ENCODE measurements around the gene NXT2.
A peak's percentile ranks its signal among the peaks of the same experiment; 100 is the strongest.
"Not testable (repeated sequence)": the region's sequence is repeated elsewhere in the genome, so short reads cannot be mapped to it uniquely, and the experiment has no call there.

Gene NXT2

DNA sequence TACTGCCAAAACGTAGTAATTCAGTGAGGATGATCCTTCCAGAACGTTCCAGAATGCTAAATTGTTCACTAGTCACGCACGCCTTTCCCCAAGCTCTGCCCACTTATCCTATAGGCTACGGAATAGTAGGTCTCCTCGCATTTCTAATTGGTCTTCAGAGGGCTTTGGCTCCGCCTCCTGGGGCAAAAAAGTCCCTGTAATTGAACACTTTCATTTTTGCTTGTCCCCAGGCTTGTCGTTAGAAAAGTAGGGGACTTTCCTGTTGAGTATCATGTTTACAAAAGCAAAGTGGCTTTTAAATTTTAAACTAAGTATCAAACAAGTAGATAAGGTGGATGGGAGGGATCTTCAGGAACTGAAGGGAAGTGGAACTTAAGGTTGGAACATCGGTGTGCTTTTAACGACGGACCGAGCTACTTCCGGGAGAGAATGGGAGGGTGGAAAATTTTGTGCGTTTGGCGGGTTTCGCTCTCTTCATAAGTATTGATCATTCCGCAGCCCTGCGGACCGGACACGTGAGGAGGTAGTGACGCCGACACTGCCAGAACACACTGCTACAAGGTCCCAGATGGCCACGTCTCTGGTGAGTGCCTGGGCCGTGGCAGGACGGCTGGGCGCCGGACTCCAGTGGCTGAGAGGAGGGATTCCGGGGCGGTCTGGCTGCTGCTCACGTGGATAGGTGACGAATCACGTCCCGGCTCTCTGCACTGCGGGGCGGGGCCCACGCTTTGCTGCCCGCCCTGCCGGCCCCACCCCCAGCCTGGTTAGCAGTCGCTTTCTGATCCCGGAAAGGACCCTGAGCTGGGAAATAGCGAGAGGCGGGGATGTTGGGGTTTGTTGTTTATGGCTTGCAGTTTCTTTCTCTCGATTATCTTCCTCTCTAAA, at the start of gene NXT2:
NXT2 (plus strand) TSS at position 406 of the 885 bp plus-strand sequence; CDS start at position 569, 163 bp downstream.
- peak; percentile 75 for DNase-seq

GRCh38 chrX:109487640-109488039, 49.0 kb upstream of the NXT2 start:
- no peak for DNase-seq

DNA sequence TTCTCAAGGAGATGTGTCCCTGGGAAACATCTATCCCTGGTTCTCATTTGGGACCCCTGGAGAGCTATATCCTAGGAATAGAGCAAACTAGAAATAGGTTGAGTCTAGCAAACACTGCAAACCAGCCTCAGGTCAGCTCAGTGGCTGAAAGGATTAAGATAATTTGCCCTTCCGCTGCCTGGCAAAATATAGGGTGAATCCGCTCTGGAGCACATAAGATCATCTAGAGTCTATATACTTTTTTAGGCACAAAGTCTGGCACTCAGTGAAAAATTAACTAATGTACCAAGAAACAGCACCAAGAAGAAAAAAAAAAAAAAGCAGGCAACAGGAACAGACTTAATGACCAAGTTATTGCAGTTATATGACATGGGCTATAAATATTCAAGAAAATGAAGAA, 47.5 kb upstream of the NXT2 start:
- DNase-seq: no peak

DNA sequence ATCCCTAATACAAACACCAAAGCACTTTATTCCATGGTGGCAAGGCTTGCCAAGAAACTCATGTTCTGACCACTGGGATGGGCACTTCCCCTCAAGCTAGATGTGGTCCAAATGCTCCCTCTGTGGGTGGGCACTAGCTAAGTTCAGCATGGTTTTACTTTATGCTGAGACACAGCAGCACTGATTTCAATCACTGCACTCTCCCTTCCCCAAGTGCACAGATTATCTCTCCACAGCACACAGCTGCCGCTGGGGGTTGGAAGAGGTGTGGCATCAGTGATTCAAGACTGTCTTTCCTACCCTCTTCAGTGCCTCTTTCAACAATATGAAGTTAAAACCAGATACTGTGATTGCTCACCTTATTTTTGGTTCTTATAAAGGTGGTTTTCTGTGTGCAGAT, 38.2 kb upstream of the NXT2 start:
- no peak for DNase-seq

DNA sequence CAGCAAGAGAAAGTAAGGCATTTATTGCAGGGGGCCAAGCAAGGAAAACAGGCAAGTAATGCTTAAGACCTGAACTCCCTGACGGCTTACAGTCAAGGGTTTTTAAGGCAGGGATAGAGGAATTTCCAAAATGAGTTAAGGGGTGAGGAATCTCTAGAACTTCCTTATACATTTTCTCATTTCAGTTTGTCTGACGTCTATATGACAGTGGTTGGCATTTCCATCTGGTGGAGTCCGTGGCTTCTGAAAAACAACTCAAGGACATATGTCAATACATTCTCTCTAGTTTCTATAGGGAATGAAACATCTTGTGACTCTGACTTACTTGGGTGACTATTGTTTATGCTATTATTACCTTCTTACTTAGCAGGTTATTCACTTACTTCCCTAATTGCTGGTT, 35.5 kb upstream of the NXT2 start:
- DNase-seq: no peak

DNA sequence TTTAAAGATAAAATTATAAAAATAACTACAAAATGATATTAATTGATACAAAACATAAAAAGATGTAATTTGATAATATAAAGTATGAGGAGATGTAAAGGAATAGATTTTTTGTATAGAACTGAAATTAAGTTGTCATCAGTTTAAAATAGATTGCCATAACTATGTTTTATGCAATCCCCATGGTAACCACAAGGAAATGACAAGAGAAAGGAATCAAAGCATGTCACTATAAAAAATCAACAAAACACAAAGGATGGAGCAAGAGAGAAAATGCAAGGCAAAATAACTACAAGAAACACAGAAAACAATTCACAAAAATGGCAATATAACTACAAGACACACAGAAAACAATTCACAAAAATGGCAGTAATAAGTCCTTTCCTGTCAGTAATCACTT, 27.7 kb upstream of the NXT2 start:
- no peak for DNase-seq

- no peak for DNase-seq
Measured at GRCh38 chrX:109511113-109511512, 25.5 kb upstream of the NXT2 start.

DNA sequence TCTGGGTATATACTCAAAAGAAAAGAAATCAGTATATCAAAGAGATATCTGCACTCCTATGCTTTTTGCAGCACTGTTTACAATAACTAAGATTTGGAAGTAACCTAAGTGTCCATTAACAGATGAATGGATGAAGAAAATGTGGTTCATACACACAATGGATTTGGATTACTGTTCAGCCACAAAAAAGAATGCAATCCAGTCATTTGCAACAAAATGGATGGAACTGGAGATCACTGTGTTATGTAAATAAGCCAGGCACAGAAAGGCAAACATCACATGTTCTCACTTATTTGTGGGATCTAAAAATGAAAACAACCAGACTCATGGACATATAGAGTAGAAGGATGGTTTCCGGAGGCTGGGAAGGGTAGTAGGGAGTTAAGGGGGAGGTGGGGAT, 17.6 kb upstream of the NXT2 start:
- DNase-seq: no peak

GRCh38 chrX:109533005-109533404, 3.6 kb upstream of the NXT2 start:
- no peak for DNase-seq

DNA sequence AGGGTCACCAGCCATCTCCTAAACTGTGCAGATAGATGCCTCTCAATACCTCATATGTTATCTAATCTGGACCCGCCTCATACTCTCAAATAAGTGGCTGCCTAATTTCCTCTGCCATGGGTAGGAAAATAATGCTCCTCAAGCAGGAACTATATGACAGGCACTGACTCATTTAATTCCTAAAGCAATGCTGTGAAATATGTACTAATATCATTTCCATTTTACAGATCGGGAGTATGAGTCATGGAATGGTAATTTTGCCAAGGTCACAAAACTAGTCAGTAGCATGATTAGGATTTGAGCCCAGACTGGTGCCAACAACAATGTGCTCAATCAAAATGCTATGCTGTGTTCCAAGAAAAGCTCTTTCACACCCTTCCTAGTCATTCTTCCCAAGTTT, 3.0 kb upstream of the NXT2 start:
- no peak for DNase-seq

DNA sequence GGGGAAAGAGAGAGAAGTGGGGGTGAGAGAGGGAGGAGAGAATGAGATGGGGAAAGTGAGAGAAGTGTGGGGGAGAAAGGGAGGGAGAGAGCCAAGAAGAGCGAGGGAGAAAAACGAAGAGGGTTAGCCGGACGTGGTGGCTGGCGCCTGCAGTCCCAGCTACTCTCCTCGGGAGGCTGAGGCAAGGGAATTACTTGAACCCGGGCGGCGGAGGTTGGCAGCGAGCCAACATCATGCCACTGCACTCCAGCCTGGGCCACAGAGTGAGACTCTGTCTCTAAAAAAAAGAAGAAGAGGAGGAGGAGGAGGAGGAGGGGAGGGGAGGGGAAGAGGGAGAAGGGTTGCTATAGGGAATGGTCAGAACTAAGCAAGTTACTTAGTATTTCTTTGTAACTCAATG, 1.7 kb upstream of the NXT2 start:
- no peak for DNase-seq

DNA sequence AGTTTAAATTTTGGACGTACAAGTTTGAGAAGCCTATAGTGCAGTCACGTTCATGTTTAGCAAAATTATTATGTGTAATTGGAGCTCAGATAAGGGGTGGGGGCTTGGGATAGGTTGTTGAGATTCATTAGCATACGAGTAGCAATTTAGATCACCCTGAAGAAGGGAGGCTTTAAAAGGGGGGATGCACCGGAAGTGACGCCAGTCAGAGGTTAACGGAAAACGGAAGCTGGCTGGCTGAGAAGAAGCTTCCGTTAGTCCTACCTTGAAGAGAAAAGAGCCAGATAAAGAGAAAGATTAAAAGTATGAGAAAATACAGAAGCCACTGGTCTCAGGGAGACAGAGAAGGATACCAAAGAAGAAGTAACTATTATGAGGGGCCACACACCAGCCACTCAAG, 1.1 kb upstream of the NXT2 start:
- no peak for DNase-seq

- DNase-seq: no peak
Measured at GRCh38 chrX:109537324-109537665, 651 bp downstream of the NXT2 start.

GRCh38 chrX:109539007-109539406, 2.4 kb downstream of the NXT2 start:
- DNase-seq: not testable (repeated sequence)

- no peak for DNase-seq
Measured at GRCh38 chrX:109553862-109554261, 17.2 kb downstream of the NXT2 start.

DNA sequence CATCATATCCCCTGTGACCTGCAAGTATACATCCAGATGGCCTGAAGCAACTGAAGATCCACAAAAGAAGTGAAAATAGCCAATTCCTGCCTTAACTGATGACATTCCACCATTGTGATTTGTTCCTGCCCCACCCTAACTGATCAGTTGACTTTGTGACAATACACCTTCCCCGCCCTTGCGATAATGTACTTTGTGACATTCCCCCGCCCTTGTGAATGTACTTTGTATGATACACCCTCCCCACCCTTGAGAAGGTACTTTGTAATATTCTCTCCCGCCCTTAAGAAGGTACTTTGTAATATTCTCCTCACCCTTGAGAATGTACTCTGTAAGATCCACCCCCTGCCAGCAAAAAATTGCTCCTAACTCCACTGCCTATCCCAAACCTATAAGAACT, 39.4 kb downstream of the NXT2 start:
- DNase-seq: not testable (repeated sequence)

- no peak for DNase-seq
Measured at GRCh38 chrX:109577055-109577454, 40.4 kb downstream of the NXT2 start.

- DNase-seq: no peak
Measured at GRCh38 chrX:109578916-109579315, 42.3 kb downstream of the NXT2 start.

- no peak for DNase-seq
Measured at GRCh38 chrX:109585488-109585887, 48.8 kb downstream of the NXT2 start.

- DNase-seq: no peak
Measured at GRCh38 chrX:109590176-109590575, 53.5 kb downstream of the NXT2 start.
